KOPT-K1 (cell line): ENCODE measurements around the gene TES.

Experiments
- H3K27ac ChIP-seq: fragments of 200-600 bp; sonication (generic); 2 replicates; pipeline ENCODE4 v1.5.1; 2016; ENCODE audit warnings: antibody characterized with exemption, mild to moderate bottlenecking, low read depth, low read length; ENCODE audit not compliant: poor library complexity, severe bottlenecking
- H3K36me3 ChIP-seq: fragments of 200-600 bp; sonication (generic); 2 replicates; pipeline ENCODE4 v1.5.1; 2017; ENCODE audit warnings: antibody characterized with exemption, mild to moderate bottlenecking, low read length, moderate library complexity; ENCODE audit not compliant: insufficient read depth
- H3K9me3 ChIP-seq: fragments of 200-600 bp; sonication (generic); 2 replicates; pipeline ENCODE4 v1.5.1; 2017; ENCODE audit warnings: antibody characterized with exemption, low read length, mild to moderate bottlenecking; ENCODE audit not compliant: insufficient read depth, poor library complexity, severe bottlenecking

Gene TES

GRCh38 chr7:116265881-116266280 lies 55.5 kb downstream of the TES start:
- Histone ChIP-seq H3K9me3 (no peaks in the 10 kb centered on the region), H3K36me3 (no peaks in the 10 kb centered on the region), H3K27ac (no peak overlapping the region)

- Histone ChIP-seq H3K9me3 (no peaks in the 10 kb centered on the region), H3K36me3 (no peaks in the 10 kb centered on the region), H3K27ac (no peak overlapping the region)
These were observed 59.1 kb downstream of the TES start for GRCh38 chr7:116269466-116269865.

DNA sequence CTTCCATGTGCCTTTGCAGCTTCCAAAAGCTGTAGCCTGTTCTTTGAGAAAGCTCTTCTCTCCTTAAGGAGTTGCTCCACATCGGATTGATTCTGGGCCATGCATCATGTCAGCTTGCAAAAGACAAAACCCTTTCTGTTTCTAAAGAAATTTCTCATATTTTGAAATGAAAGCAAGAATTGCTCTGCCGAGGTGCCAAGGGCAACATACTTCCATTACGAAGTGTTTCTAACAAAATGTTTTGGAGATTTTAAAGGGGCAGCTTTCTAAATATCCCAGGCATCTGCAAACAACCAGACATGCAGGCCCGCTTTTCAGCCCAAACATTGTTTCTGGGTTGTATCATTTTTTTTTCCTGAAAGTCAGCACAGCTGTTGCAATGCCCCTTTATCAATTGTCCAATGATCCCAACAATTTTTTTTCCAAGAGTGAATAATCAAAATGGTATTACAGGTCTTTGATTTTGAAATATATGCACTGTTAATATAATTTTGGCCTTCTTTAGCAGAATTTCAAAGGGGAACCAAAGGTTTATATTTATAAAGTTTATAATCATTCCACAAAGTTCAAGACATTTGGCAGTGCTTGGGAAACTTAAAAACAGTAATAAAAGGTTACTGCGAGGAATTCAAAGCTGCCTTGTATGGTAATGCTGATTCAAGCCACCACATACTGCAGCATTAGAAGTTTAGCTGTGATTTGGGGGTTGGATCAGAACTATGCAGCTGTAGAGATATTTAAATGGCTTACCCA lies 61.0 kb downstream of the TES start:
- H3K9me3 ChIP-seq = no peaks in the 10 kb centered on the region
- H3K27ac ChIP-seq = no peak overlapping the region

DNA sequence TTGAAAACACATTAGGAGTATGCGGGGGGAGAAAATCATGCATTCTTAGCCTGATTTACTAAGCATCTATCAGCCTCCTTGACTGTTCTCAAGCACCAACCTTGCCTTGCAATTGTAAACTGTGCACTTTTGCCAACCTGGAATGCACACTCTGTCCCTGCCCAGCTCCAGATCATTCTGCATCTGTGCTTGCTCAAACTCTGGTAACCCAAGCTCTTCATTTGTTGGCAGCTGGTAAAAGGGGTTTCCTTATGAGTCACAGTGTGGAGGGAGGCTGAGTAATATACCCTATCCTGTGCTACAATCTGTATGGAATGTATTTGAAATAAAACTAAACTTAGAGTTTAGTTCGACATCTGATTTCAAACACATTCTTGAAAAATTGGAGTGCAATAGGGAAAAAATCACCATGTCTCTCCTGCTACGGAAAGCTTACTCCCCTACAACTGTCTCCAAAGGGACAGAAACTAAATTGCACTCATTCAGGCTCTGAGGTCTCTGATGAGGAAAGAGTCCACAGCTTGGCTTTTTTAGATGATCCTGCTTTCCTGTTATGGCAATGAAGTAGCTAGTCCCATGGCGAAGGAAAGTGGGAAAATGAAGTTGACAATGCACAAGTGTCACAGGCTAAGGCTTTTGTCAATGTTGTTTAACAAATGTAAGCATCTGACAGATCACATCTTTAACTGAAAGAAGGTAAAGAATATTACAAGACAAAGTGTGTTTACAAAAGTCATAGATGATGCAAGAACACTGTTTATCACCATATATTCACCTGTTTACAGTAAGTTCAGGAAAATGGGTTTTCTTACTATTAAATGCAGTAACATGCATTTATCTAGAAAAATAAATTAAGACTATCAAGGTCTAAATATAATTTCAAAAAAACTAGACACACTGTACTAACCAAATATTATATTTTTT lies 61.9 kb downstream of the TES start:
- no peaks in the 10 kb centered on the region for H3K36me3 ChIP-seq
- no peak overlapping the region for H3K27ac ChIP-seq
- no peaks in the 10 kb centered on the region for H3K9me3 ChIP-seq

More for the DNA sequence above, 61.0 kb downstream of the TES start:
- no peaks in the 10 kb centered on the region for H3K36me3 ChIP-seq

DNA sequence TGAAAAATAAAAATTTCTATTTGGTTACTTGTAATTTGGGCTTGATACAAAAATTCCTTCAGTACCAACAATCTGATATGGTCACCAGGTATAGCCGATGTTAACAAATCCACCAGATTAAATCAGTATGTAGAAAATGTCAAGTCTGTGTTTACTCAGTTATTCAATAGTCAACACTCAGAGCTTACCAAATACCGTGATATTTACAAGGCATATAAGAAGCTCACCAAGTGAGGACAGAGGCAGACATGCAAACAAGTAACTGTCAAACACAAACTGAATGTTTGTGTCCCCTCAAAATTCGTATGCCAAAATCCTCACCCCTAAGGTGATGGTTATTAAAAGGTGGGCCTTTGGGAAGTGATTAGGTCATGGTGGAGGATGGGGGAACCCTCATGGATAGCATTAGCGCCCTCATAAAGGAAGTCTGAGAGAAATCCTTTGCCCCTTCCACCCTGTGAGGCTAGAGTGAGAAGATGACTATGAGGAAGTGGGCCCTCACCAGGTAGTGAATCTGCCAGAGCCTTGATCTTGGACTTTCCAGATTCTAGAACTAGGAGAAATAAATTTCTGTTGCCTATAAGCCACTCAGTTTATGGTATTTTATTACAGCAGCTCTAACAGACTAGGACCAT lies 63.1 kb downstream of the TES start:
- no peaks in the 10 kb centered on the region for H3K9me3 ChIP-seq
- H3K36me3 ChIP-seq = no peaks in the 10 kb centered on the region
- no peak overlapping the region for H3K27ac ChIP-seq

DNA sequence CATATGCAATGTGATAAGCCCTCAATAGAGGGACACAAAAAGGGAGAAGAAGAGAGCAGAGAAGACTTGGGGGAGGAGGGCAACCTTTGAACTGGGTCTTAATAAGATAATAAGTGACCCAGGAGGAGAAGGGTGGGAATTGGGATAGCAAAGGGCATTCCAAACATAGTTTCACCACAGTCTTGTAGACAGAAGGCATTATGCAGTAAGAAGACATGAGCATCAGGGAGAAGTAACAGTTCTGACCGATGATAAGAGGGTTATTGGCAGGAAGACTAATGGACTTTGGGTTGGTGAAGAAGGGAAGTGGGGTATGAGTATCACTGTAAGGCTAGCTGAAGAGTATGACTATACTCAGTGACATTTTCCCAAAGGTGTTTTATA lies 63.6 kb downstream of the TES start:
- H3K9me3 ChIP-seq = no peaks in the 10 kb centered on the region
- H3K27ac ChIP-seq = no peak overlapping the region

DNA sequence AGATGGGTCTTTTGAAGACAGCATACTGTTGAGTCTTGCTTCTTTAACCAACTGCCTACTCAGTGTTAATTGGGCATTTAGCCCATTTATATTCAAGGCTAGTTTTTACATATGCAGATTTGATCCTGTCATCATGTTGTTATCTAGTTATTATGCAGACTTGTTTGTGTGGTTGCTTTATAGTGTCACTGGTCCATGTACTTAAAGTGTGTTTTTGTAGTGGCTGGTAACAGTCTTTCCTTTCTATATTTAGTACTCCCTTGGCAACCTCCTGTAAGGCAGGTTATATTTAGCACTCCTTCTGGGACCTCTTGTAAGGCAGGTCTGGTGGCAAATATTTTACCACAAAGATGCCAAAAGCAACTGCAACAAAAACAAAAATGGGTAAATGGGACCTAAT lies 66.7 kb downstream of the TES start:
- Histone ChIP-seq H3K36me3 (no peaks in the 10 kb centered on the region), H3K27ac (no peak overlapping the region)

More for the DNA sequence above, 63.6 kb downstream of the TES start:
- H3K36me3 ChIP-seq = no peaks in the 10 kb centered on the region

DNA sequence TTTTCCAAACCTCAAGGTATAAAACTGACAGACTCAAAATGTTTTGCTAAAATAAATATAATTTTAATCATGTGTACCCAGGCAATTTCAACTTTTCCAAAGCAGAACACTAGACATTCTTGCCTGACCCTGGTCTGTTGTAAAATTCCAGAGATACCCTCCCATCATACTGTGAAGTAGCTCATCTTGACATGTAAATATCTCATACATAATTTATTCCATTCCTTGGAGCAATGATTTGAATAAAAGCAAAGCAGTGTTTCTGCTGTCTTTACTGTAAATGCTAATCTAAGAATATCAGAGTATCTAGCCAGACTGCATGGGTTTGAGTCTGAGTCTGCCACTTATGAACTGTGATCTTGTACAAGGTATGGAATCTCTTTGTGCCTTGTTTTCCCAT lies 68.9 kb downstream of the TES start:
- Histone ChIP-seq H3K9me3 (no peaks in the 10 kb centered on the region), H3K36me3 (no peaks in the 10 kb centered on the region), H3K27ac (no peak overlapping the region)

More for the DNA sequence above, 66.7 kb downstream of the TES start:
- no peaks in the 10 kb centered on the region for H3K9me3 ChIP-seq

GRCh38 chr7:116280803-116281202 lies 70.5 kb downstream of the TES start:
- Histone ChIP-seq H3K27ac (no peak overlapping the region), H3K36me3 (no peaks in the 10 kb centered on the region), H3K9me3 (no peaks in the 10 kb centered on the region)

GRCh38 chr7:116283595-116284204 lies 73.4 kb downstream of the TES start:
- no peaks in the 10 kb centered on the region for H3K9me3 ChIP-seq
- no peak overlapping the region for H3K27ac ChIP-seq
- H3K36me3 ChIP-seq = no peaks in the 10 kb centered on the region

DNA sequence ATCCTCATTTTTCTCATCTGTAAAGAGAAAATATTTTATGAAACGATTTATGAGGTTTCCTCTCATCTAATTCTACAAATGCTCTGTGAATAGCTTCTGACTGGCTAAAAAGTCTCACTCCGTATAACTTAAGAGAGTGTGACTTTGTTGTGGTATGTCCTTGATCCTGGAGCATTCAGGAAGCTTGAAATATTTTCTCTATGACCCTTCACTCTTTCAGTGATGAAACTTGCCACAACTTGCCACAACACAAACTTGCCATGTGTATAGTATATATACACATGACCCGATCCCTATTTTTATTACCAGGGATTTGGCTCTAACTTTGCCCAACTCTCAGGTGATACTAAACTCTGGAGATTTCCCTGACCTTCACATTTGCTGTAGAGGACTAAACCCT lies 74.1 kb downstream of the TES start:
- Histone ChIP-seq H3K36me3 (no peaks in the 10 kb centered on the region), H3K27ac (no peak overlapping the region), H3K9me3 (no peaks in the 10 kb centered on the region)

GRCh38 chr7:116285252-116285651 lies 74.9 kb downstream of the TES start:
- Histone ChIP-seq H3K27ac (no peak overlapping the region), H3K36me3 (no peaks in the 10 kb centered on the region), H3K9me3 (no peaks in the 10 kb centered on the region)

- H3K27ac ChIP-seq = no peak overlapping the region
- H3K9me3 ChIP-seq = no peaks in the 10 kb centered on the region
- no peaks in the 10 kb centered on the region for H3K36me3 ChIP-seq
These were observed 80.4 kb downstream of the TES start for GRCh38 chr7:116290740-116291139.

- H3K9me3 ChIP-seq = no peaks in the 10 kb centered on the region
- H3K36me3 ChIP-seq = no peaks in the 10 kb centered on the region
- H3K27ac ChIP-seq = no peak overlapping the region
These were observed 81.6 kb downstream of the TES start for GRCh38 chr7:116291937-116292336.

GRCh38 chr7:116292381-116292780 lies 82.0 kb downstream of the TES start:
- H3K9me3 ChIP-seq = no peaks in the 10 kb centered on the region

More at GRCh38 chr7:116292381-116292780, 82.0 kb downstream of the TES start:
- no peak overlapping the region for H3K27ac ChIP-seq
- no peaks in the 10 kb centered on the region for H3K36me3 ChIP-seq
